NCI-H2029 treated with DMSO at 0.1 percent for 48 hours (cell line): ENCODE data around the gene PTPN7.
"Not testable (repeated sequence)": the region's sequence is repeated elsewhere in the genome, so short reads cannot be mapped to it uniquely, and the experiment has no call there.

Experiments used
- DNase-seq: peaks from one replicate; lab custom pipeline; 2025; lab: John Stamatoyannopoulos, UW

Gene PTPN7

DNA sequence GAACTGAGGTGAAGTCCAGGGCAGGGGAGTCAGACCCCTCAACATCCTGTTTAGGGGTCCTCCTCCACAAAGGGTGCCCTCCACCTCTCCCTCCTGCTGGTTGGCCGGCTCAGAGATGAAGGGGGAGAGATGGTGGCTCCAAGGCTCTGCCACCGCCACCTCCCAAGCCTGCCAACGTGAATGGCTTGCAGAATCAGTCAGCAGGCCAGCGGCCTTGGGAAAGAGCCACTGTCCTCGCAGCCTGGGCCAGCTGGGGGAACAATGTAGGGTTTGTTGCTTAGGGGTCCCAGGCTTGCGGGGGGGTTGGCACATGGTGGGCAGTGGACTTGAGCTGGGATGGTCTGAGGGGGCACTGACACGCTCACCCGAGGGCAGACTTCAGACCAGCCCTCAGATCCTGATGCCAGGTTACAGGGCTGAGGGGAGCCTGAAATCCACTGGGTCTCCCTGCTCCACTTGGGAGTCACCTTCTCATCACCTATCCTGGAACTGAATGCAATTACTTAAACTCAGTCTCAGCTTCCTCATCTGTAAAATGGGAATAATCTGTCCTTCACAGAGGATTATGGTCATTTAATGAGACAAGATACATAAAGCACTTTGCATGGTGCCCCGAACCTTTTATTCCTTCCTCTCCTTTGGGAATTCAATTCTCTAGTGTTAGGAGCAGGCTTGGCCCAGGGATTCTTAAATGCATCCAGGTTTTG is 29.4 kb downstream of the PTPN7 start:
- no peak for DNase-seq

DNA sequence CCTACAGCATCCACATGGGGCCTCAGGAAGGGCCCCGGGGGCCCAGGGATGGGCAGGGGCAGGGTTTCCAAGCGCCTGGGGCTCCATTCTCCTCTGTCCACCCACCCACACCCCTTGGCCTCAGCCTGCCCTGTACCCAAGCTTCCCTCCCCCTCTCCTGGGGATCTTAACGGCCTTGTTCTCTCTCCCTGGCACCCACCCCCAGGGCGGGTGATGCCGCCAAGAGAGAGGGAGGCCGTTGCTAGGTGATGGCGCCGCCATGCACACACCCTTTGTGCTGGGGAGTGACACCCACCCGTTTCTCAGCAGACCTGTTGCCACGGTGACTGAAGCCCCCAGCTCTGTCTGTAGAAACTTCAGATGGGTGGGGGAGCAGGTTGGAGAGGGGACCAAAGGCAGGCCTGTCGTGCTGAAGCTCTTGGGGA is 30.1 kb downstream of the PTPN7 start:
- DNase-seq: no peak

DNA sequence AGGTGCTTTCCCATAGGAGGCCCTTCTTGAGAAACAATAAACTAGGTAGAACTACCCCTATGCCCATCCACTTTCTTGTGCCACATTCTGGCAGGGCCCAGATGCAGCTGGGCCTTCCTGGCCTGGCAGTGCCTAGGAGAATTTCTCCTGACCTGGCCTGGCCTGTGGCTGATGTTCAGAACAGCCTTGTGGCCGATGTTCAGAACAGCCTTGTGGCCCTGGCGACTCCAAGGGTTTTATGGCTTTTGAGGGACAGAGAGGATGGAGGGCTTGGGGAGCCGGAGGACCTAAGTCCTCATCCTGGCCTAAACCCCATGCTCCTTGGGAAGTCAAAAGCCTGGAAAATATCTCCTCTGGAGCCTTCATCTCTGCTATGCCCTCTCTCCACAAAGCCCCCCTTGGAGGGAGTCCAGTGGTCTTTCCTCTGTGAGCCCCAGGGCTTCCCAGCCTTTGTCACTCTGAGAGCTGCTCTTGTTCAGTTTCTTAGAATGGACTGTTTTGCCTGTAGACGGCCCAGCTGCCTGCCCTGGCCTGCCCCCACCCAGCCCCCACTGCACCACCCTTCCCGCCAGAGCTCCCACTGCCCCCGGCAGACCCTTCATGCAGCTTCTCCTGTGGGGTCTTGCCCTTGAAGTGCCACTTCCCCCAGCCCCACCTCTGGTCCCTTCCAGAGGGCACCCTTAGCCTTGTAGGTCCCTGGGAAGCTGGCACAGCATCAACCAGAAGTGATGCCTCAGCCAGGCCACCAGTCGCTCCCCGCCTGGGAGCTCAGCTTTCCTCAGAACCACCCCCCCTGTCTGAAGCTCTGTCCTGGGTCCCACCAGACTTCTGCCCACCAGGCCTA is 30.7 kb downstream of the PTPN7 start:
- no peak for DNase-seq

DNA sequence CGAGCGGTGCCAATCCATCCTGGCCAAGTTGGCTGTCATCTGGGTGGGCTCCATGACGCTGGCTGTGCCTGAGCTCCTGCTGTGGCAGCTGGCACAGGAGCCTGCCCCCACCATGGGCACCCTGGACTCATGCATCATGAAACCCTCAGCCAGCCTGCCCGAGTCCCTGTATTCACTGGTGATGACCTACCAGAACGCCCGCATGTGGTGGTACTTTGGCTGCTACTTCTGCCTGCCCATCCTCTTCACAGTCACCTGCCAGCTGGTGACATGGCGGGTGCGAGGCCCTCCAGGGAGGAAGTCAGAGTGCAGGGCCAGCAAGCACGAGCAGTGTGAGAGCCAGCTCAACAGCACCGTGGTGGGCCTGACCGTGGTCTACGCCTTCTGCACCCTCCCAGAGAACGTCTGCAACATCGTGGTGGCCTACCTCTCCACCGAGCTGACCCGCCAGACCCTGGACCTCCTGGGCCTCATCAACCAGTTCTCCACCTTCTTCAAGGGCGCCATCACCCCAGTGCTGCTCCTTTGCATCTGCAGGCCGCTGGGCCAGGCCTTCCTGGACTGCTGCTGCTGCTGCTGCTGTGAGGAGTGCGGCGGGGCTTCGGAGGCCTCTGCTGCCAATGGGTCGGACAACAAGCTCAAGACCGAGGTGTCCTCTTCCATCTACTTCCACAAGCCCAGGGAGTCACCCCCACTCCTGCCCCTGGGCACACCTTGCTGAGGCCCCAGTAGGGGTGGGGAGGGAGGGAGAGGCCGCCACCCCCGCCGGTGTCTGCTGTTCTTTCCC is 32.4 kb downstream of the PTPN7 start:
- DNase-seq: no peak

DNA sequence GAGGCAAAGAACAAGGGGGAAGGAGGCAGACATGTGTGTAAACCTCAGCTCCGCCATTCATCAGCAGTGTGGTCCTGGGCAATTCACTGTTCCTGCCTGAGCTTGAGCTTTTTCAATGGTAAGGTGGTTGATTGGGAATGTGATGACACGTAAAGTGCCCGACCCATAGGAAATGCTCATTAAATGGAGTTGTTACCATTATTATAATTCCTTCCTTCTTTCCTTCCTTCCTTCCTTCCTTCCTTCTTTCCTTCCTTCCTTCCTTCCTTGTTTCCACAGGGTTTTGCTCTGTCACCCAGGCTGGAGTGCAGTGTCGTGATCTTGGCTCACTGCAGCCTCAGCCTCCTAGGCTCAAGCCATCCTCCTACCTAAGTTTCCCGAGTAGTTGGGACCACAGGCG is 33.3 kb downstream of the PTPN7 start:
- DNase-seq: no peak

DNA sequence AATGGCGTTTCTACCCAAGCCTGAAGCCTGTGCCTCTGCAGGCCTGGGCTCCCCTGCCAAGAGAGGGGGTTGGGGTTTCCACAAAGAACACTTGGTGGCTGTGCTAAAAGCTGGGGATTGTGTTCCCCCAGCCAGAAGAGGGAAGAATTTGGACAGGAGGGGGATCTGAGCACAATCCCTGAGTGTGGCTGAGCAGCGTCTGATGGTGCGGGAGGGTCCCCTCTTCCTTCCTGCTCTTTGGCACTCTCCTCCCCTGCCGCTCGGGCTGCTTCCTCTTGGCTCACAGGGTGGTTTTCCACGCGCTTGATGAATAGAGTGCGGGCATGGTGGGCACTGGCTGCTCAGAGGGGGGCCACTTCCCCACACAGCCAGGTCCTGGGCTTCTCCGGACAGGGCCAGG is 34.0 kb downstream of the PTPN7 start:
- DNase-seq: no peak

DNA sequence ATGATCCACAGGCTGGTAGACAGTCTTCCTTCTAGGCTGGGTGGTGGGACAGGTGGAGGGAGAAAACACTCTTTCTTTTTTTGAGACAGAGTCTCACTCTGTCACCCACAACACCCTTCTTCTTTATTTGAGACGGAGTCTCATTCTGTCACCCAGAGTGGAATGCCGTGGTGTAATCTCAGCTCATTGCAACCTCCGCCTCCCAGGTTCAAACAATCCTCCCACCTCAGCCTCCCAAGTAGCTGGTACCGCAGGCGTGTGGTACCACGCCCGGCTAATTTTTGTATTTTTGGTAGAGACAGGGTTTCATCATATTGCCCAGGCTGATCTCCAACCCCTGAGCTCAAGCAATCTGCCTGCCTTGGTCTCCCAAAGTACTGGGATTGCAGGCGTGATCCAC is 34.8 kb downstream of the PTPN7 start:
- no peak for DNase-seq

DNA sequence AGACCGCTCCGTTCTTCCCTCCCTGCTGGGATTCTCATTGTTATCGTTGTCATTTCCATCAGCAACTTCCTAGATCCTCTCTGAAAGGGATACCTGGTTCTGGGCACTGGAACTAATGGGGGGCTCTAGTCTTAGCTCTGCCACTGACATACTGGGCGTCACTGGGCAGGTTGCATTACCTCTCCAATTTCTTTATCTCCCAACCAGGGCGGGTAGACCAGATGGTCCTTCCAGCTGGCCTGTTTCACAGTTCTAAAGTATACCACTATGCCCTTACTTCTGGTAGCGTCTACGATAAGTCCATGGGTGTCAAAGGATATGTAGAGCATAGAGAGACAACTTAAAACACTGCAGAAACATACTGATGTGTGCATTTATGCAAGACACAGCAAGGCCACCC is 36.3 kb downstream of the PTPN7 start:
- DNase-seq: no peak

DNA sequence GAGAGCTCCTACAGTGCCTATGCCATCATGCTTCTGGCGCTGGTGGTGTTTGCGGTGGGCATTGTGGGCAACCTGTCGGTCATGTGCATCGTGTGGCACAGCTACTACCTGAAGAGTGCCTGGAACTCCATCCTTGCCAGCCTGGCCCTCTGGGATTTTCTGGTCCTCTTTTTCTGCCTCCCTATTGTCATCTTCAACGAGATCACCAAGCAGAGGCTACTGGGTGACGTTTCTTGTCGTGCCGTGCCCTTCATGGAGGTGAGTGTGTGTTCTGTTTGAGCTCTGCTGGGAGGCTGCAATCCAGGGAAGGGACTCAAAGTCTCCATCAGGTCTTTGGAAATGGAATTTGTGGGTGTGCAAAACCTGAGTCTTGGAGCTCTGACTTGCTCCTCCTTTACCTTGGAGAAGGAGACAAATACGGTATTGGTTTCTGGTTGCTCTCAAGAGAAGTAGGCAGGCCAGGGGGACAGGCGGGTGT is 37.0 kb downstream of the PTPN7 start:
- DNase-seq: no peak

DNA sequence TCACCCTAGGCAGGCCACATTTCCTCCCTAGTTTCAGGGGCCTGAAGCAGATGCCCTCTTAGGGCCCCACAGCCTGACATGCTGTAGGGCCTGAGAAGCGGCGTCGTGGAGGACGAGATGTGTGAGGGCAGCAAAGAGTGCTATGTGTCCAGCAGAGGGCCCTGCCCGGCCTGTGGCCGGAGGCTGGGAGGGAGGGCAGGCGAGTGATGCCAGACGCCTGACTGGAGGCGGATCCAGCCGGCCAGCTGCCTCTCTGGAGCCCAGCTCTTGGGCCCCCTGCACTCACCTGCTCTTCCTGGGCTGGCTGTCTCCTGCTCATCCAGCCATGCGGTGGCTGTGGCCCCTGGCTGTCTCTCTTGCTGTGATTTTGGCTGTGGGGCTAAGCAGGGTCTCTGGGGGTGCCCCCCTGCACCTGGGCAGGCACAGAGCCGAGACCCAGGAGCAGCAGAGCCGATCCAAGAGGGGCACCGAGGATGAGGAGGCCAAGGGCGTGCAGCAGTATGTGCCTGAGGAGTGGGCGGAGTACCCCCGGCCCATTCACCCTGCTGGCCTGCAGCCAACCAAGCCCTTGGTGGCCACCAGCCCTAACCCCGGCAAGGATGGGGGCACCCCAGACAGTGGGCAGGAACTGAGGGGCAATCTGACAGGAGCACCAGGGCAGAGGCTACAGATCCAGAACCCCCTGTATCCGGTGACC is 37.6 kb downstream of the PTPN7 start, which contains the start of gene GPR37L1:
Gene GPR37L1, plus strand, starts transcription at position 279 of the 697 bp plus-strand sequence. Its CDS starts 47 bp downstream, at position 326.
- no peak for DNase-seq

DNA sequence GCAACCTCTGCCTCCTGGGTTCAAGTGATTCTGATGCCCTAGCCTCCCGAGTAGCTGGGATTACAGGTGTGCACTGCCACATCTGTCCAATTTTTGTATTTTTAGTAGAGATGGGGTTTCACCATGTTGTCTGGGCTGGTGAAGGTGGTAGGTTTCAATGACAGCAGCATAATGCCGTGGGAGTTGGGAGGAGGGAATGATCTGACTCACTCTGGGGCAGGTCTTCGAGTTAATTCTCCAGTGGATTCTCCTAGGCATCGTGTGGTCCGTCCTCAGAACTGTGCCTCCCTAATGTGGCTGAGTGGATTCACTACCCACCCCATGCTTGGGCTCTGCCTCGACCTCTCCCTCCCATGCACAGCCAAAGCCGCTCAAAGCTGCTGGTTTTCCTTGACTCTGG is 39.4 kb downstream of the PTPN7 start:
- DNase-seq: no peak

DNA sequence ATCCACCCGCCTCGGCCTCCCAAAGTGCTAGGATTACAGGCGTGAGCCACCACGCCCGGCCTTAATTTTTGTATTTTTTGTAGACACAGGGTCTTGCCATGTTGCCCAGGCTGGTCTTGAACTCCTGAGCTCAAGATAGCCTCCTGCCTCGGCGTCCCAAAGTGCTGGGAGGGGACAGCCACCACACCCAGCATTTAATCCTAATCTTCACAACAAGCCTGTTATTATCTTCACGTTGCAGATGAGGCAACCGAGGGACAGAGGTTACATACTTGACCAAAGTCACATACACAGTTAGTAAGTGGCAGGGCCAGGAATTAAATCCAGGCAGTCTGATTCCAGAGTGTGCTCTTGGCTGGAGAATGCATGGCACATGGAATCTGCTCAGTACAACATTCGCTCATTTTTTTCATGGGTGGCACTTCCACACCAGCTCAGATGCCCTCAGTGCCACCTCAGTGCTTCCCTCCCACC is 42.5 kb downstream of the PTPN7 start:
- DNase-seq: no peak

DNA sequence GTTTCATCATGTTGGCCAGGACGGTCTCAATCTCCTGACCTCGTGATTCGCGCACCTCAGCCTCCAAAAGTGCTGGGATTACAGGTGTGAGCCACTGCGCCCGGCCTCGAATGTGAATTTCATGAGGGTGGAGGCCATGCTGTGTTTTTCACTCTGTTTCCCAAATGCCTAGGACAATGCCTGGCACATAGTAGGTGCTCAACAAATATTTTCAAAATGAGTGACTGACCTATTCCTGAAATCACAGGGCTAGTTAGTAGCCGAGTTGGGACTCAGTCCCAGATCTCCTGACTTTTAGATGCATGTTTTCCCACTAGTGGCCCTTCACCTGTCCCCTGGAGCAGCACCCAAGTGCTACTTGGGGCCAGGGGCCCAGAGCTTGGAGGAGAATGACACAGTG is 44.1 kb downstream of the PTPN7 start:
- no peak for DNase-seq

DNA sequence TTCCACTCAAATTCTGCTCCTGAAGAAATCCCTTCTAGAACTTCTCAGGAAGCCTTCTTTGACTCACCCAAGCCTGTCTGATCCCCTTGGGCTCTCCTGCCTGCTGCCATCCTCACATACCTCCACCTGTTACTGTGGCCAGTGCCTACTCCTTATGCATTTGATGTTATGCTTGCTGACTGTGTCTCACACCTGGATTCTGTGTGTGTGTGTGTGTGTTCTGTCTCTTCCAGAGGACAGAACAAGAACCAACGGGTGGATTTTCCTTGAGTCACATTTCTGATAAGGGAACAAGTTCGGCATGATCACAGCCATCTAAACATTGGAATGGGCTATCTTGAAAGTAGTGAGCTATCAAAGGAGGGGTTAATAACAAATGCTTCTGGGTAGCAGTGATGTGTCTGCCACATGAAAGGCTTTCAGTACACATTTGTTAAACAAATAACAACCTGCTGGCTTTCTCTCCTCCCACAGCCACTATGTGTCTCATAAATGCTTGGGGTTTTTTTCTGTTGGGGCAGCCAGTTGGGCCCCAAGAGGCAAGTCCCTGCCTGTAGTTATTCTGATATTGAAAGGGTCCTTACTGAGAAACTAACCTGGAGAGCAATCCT is 46.6 kb downstream of the PTPN7 start:
- DNase-seq: no peak

DNA sequence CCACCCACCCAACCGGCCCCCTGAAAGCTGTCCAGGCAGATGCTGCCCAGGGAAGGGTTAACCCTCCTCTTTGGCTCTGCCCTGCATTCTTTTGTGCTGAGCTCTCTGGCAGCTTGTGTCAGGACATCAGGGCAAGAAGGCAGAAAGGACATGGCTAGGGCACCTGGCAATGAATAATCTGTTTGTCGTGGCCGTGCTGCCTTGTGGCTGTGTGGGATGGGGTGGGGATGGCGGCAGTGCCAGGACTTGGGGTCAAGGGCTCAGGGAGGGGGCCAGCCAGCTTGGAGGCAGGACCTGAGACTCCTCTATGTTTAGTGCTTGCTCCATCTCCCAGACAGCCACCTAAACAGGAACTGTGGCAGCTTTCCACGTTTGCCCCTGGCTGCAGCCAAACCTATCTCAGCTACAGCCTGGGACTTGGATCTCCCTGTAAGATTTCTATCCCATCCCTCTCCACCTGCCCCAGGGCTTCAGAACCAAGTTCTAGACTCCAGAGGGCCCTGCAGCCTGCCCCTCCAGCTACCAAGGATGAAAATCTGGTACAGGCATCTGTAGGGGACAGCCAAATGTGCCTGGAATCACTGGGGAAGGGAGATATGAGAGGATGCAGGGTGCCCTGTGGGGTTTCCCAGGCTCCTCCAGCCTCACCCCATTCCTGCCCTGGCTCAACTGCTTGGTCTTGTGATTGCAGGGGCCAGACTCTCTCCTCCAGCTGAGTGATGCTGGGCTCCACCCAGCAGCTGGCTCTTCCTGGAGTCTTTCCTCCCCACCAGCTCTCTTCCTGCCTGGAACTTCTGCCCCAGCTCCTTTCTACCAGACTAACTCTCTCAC is 47.3 kb downstream of the PTPN7 start:
- DNase-seq: no peak

DNA sequence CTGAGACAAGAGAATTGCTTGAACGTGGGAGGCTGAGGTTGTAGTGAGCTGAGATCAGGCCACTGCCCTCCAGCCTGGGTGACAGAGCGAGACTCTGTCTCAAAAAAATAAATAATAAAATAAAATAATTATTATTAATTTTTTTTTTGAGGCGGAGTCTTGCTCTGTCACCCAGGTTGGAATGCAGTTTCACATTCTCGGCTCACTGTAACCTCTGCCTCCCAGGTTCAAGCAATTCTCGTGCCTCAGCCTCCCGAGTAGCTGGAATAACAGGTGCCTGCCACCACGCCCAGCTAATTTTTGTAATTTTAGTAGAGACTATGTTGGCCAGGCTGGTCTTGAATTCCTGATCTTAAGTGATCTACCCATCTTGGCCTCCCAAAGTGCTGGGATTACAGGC is 48.8 kb downstream of the PTPN7 start:
- DNase-seq: not testable (repeated sequence)

DNA sequence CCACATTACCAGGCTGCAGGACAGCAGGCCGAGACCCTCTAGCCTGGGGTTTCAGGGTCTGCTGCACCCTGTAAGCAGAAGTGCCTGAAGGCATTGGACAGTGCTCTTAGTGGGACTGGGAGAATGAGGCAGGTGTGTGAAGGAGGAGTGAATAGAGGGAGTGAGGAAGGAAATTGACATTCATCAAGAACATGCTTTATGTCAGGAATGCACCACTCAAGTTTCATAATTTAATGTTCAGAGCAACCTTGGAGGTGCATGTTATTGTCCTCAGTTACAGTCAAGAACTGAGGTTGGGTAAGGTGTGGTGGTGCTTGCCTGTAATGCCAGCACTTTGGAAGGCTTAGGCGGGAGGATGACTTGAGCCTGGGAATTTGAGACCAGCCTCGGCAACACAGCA is 49.4 kb downstream of the PTPN7 start:
- DNase-seq: no peak

DNA sequence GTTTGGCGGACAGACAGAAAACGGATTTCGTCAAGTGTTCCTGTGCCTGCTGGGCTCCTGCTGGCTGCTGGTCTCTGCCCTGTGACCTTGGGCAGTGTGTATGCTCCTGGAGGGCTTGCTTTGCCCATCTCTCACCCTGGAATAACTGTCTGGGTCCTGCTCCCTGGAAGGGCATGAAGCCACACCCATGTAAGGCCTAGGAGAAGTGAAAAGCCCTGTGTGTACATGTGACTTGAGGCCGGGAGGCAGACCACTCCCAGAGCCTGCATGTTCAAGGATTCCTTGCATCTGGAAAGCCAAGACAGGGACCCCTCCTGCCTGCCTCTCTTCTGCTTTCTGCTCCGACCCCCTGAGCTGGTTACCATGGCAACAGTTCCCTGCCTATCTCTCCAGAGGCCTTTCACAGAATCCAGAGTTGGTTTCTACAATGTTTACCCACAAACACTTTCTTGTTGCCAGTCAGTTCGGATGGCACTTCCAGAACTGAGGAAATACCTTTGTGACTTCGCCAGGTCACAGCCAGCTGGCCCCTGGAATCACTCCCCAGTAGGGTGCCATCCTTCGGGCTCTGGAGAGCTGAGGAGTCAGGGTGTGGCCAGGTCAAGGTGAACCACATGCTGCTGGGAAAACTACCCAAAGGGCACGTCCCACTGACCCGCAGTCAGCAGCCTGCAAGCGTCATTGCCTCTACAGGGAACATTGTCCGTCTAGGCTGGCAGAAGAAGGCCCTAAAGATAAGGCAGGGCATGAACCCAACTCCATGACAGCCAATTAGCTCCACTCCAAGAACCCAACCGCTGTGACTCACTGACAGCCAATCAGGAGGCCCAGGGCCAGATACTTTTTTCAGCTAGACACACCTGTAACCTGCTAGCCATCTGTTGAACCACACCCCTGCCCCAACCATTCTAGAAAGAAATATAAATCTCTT is 52.3 kb downstream of the PTPN7 start:
- DNase-seq: peak; percentile 55

DNA sequence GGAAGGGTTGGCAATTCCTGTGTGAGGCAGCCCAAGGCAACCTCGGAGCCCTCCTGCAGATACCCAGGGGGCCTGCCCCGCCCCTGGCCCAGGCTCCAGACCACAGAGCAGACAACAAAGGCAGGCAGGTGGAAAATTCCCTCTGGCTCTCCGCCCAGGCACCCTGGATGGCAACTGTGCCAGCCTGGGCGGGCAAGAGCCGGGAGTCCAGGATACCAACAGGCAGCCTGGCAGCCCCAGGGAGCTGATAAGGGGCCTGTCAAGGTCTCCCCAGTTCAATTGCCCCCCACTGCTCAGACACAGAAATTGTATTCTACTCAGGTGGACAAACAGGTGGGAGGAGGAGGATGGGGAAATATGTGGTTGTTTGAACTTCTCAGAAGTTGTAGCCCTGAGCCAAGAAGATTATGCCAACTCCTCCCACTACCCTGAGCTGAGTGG is 53.1 kb downstream of the PTPN7 start:
- peak; percentile 83 for DNase-seq
